HG03520 (cell line): ENCODE measurements around the gene GFOD2.
A peak's percentile ranks its signal among the peaks of the same experiment; 100 is the strongest.

ENCODE experiments used
- ATAC-seq: cut with Tn5 transposase; IDR thresholded peaks from one replicate; pipeline ENCODE4 v1.9.1; 2021; ENCODE audit warnings: mild to moderate bottlenecking, moderate library complexity; ENCODE audit not compliant: unreplicated experiment

Gene GFOD2

GRCh38 chr16:67660564-67661028 lies 58.5 kb downstream of the GFOD2 start, which contains the start of gene PARD6A:
PARD6A (plus strand) TSS chr16:67660960; CDS start chr16:67661039, 79 bp downstream.
- ATAC-seq, result peak; percentile 65

DNA sequence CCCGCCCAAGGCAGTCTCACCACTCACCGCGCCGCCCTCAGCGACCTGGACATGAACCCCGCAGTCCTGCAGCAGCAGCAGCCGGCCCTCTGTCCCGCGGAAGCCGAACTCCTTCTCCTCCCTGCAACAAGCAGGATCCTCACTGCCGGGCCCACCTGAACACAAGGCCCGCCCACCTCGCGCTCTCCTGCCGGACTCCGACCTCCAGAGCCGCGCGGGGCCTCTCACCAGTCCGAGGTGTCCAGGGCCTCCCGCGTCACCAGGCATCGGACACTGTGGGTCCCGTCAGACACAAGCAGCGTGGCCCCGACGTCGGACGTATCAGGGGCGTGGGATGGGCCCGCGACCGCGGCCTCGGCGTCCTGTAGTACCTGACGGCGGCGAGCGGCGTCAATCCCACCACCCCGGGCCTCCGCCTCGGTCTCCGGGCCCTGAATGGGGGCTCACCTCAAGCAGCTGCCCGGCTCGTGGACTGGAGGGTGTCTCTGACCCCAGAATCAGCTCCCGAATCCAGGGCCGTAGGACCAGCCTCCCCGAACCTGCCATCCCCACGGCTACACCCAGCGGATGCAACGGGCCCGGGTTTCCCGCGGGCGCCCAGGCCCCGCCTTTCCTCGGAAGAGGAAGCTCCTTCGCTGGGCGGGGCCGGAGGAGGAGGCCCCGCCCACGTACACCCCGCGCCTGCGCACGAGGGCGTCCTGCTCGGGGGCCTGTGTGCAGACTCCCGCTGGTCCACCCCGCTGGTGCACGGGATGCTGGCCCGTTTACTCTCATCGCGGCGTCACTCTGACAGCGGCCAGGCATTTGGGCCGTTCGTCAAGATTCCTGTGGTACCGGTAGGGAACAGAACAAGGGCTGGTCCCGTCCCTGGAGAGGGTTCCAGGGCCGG lies 59.2 kb downstream of the GFOD2 start, which contains the start of gene ACD:
Gene ACD, minus strand, starts transcription at position 586 of the 889 bp plus-strand sequence. Its CDS starts 40 bp downstream, at position 546.
- ATAC-seq, result peak; percentile 50

DNA sequence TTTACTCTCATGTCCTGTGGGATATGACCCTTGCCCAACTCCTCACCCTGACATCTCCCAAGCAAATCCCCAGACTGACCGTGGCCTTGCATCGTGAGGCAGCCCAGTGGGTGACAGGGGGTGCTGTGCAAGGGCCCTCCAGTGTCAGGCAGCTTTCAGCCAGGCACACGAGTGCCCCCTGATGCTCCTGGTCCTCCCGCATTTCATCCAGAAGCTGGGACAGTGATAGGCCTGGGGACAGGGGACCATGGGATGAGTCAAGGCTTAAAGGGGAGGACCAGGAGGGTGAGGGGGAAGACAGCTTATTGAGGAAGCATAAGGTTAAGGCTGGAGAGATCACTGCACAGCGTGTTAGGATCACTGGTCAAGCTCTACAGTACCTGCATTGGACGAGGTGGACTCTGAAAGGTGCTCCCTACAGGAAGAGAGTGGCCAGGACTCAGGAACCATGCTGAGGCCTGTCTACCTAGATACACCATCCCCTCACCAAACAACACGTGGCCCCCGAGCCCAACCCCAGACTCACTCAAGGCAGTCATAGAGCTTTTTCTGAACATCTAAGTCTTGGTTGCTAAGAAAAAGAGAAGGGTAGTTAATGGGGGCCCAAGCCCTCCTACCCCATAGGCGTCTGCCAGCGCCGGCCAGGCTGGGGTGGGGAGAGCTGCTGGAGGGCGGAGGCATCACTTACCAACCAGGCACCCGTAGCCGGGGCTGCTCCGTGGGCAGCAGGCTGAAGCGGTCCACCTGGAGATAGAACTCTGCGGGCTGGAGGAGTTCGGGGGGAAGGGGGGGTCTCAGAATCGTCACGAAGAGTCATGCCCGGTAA lies 60.1 kb downstream of the GFOD2 start:
- ATAC-seq, result no peak

GRCh38 chr16:67657751-67658518 lies 61.2 kb downstream of the GFOD2 start:
- ATAC-seq, result no peak

DNA sequence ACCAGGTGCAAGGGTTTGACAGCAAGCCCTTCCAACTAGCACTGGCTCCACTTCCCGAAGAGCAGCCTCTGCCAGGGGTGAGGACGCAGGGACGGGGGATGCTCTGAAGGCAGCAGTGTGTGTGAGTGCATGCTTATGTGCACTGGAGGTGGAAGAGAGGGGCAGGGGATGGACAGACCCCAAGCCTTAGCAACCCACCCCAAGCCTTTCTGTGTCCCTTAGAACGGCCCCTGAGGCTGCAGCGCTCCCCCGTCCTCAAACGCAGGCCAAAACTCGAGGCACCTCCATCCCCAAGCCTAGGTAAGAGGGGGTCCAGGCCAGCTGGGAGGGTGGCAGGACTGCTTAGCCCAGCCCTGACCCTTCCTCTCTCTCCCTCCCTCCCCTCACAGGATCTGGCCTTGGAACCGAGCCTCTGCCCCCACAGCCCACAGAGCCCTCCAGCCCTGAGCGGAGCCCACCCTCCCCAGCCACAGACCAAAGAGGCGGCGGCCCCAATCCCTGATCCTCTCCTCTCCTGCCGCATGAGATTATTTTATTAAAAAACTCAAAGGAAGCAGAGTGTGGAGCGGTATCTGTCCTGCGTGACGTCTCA lies 62.0 kb downstream of the GFOD2 start:
- no peak for ATAC-seq

DNA sequence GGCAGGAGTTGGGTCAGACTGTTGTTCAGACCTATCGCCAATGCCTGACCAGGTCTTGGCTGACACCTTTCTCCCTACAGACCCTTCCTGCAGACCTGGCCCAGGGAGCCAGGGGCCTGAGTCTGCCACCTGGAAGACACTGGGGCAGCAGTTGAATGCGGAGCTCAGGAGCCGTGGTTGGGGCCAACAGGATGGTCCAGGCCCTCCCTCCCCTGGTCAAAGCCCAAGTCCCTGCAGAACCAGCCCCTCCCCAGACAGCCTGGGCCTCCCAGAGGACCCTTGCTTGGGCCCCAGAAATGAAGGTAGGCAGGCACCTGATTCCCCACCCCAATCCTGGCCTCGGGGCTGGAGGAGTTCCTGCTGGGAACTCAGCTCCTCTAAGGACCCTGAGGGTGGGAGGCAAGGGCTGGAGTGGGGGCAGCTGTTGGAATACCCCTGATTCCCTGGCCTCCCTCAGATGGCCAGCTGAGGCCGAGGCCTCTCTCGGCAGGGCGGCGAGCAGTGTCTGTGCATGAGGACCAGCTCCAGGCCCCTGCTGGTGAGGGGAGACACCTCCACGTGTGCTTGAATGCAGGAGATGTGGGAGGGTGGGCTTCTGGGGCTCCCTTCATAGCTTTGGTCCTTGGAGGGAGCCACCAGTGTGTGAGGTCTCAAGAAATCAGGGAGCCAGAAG lies 62.6 kb downstream of the GFOD2 start:
- no peak for ATAC-seq

- ATAC-seq, result no peak
Observed at GRCh38 chr16:67655363-67655762, 63.8 kb downstream of the GFOD2 start.

DNA sequence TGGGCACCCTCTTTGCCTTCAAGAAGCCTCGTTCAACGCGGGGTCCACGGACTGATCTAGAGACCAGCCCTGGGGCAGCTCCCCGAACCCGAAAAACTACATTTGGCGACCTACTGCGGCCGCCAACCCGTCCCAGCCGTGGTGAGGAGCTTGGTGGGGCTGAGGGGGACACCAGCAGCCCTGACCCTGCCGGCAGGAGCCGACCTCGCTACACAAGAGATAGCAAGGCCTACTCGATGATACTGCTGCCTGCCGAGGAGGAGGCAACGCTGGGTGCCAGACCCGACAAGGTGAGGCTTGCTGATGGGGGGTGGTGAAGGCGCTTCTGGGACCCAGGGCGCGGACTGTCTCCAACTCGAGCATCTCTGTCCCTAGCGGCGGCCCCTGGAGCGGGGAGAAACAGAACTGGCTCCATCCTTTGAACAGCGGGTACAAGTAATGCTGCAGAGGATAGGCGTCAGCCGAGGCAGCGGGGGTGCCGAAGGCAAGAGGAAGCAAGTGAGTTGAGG lies 64.7 kb downstream of the GFOD2 start:
- ATAC-seq, result no peak

GRCh38 chr16:67653789-67654402 lies 65.2 kb downstream of the GFOD2 start:
- no peak for ATAC-seq

DNA sequence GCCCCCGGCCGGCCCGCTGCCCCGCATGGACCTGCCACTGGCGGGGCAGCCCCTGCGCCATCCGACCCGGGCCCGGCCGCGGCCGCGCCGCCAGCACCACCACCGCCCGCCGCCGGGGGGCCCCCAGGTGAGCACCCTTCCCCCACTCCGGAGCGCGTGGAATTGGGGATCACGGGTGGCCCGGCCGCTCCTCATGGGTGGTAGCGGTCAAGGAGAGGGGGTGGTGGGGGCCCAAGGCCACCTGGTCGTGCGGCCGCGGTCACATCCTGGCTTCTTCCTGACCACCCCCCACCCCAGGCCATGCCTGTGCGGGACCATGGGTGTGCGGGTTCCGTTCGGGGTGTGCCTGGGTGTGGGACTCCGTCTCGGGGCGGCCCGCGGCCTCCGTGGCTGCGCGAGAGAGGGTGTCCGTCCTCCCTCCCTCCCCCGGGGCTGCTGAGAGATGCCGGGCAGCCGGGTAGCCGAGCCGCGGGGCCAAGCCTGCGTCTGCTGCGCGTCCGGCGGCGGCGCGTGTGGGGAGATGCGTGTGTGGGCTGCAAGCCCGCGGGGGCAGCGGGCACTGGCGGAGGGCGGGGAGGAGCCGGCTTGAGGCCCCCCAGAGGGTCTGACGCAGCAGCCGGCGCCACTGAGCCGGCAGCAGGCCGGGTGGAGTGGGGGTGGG lies 65.9 kb downstream of the GFOD2 start:
- ATAC-seq, result no peak

GRCh38 chr16:67652578-67653127 lies 66.5 kb downstream of the GFOD2 start:
- ATAC-seq, result no peak

GRCh38 chr16:67651847-67652246 lies 67.3 kb downstream of the GFOD2 start:
- no peak for ATAC-seq

- no peak for ATAC-seq
Observed at GRCh38 chr16:67651039-67651438, 68.1 kb downstream of the GFOD2 start.

DNA sequence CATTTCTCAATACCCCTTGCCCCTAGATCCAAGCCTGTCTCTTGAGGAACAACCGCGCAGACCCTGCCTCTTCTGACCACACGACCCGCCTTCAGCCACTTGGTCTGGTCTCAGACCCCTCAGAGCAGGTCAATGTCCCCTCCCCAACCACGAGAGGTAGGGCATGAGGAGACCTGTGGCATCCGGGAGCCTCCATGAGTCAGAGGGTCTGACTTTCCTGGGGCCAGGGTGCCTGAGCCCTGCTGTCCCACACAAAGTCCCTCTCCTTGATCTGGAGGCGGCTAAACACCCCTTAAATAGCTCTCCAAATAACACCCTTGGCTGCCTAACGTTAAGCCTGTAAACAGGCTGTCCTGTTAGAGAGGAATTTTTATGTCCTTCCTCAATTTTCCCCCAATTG lies 69.1 kb downstream of the GFOD2 start:
- no peak for ATAC-seq

GRCh38 chr16:67649494-67649931 lies 69.6 kb downstream of the GFOD2 start:
- no peak for ATAC-seq

DNA sequence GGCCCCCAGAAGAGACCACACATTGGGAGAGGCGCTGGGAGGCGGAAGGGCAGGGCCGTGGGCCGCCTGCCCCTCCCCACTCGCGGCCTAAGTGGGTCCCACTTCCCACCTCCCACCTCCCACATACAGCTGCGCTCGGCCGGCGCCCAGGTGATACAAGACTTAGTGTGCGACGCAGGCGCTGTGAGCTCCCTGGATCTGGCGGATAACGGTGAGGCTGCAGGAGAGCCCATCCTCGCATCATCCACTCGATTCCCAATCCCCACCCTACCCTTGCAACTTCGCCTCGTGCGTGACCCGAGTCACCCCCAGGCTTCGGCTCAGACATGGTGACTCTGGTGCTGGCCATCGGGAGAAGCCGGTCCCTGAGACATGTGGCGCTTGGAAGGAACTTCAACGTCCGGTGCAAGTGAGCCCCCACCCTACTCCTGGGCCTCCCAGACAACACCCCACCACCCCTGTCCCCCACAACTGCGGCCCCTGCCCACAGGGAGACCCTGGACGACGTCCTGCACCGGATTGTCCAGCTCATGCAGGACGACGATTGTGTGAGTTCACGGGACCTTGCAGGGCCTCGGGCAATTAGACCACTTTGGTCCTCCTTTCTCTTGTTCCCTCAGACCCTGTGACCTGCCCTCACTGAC lies 70.2 kb downstream of the GFOD2 start:
- ATAC-seq, result no peak

DNA sequence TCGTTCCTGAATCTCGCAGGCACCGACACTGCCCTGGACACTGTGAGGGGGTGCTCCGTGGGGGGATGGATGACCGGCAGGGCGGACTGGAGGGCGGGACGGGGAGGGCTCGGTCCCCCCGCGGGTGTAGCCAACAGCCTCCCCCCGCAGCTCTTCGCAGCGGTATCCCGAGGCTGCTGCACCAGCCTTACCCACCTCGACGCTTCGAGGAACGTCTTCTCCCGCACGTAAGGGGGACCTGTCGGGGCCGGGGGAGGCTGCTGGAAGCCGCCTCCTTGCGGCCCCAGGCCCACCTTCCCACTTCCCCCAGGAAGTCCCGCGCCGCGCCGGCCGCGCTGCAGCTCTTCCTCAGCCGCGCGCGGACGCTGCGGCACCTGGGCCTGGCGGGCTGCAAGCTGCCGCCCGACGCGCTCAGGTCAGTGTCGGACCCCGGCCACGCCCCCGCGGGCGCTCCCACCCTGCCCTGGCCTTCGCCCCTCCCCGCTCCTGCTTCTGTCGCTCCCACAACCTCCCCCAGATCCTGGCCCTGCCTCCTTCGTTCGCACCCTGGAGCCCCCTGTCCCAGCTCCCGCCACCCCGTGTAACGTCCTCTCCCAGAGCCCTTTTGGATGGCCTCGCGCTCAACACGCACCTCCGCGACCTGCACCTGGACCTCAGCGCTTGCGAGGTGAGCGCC lies 70.9 kb downstream of the GFOD2 start:
- ATAC-seq, result no peak
